SK-N-SH treated with all-trans-retinoic acid at 6 μM for 48 hours (cell line): ENCODE results near the gene TTC33.

Experiments used
- ATAC-seq: fragments of 200-7000 bp; cut with Tn5 transposase; 3 replicates; pipeline ENCODE4 v1.9.1; 2020; ENCODE audit warnings: mild to moderate bottlenecking, moderate library complexity
- BACH2 ChIP-seq: fragments of 250-450 bp; sonication (Bioruptor Pico); IDR thresholded peaks from 2 replicates; pipeline ENCODE4 v1.9.0; 2021; ENCODE audit warnings: mild to moderate bottlenecking, borderline replicate concordance
- CSDC2 ChIP-seq: fragments of 250-450 bp; sonication (Bioruptor Pico); IDR thresholded peaks from 2 replicates; pipeline ENCODE4 v1.5.0; 2020; ENCODE audit warnings: mild to moderate bottlenecking, moderate library complexity
- CSRNP3 ChIP-seq: fragments of 250-450 bp; sonication (Bioruptor Pico); IDR thresholded peaks from 2 replicates; pipeline ENCODE4 v1.5.1; 2021; ENCODE audit warnings: mild to moderate bottlenecking, moderate library complexity
- ESRRG ChIP-seq: fragments of 250-450 bp; sonication (Bioruptor Pico); IDR thresholded peaks from 2 replicates; pipeline ENCODE4 v1.6.1; 2021; ENCODE audit warnings: mild to moderate bottlenecking
- GLIS3 ChIP-seq: fragments of 250-450 bp; sonication (Bioruptor Pico); IDR thresholded peaks from 2 replicates; pipeline ENCODE4 v1.5.0; 2020; ENCODE audit warnings: mild to moderate bottlenecking, moderate library complexity
- ISL1 ChIP-seq: fragments of 250-450 bp; sonication (Bioruptor Pico); IDR thresholded peaks from 2 replicates; pipeline ENCODE4 v2.1.2; 2022; ENCODE audit warnings: mild to moderate bottlenecking, moderate library complexity
- PATZ1 ChIP-seq: fragments of 250-450 bp; sonication (Bioruptor Pico); IDR thresholded peaks from 2 replicates; pipeline ENCODE4 v1.8.0; 2020; ENCODE audit warnings: mild to moderate bottlenecking, moderate library complexity, borderline replicate concordance
- POU6F1 ChIP-seq: fragments of 250-450 bp; sonication (Bioruptor Pico); IDR thresholded peaks from 2 replicates; pipeline ENCODE4 v1.8.0; 2021; ENCODE audit warnings: low read depth, mild to moderate bottlenecking, moderate library complexity, borderline replicate concordance
- PPARA ChIP-seq: fragments of 250-450 bp; sonication (Bioruptor Pico); IDR thresholded peaks from 2 replicates; pipeline ENCODE4 v1.5.0; 2020; ENCODE audit warnings: mild to moderate bottlenecking, borderline replicate concordance
- RARB ChIP-seq: fragments of 250-450 bp; sonication (Bioruptor Pico); IDR thresholded peaks from 2 replicates; pipeline ENCODE4 v1.8.0; 2021; ENCODE audit warnings: mild to moderate bottlenecking, moderate library complexity
- SNAI2 ChIP-seq: fragments of 250-450 bp; sonication (Bioruptor Pico); IDR thresholded peaks from 2 replicates; pipeline ENCODE4 v1.5.0; 2020; ENCODE audit warnings: mild to moderate bottlenecking, moderate library complexity
- TCF4 ChIP-seq: fragments of 250-450 bp; sonication (Bioruptor Pico); IDR thresholded peaks from 2 replicates; pipeline ENCODE4 v1.8.0; 2021; ENCODE audit warnings: mild to moderate bottlenecking, moderate library complexity, borderline replicate concordance
- TOX ChIP-seq: fragments of 250-450 bp; sonication (Bioruptor Pico); IDR thresholded peaks from 2 replicates; pipeline ENCODE4 v1.8.0; 2021; ENCODE audit warnings: mild to moderate bottlenecking, moderate library complexity, borderline replicate concordance
- TSHZ2 ChIP-seq: fragments of 250-450 bp; sonication (Bioruptor Pico); IDR thresholded peaks from 2 replicates; pipeline ENCODE4 v1.5.0; 2020; ENCODE audit warnings: mild to moderate bottlenecking, moderate library complexity
- ZFP3 ChIP-seq: fragments of 250-450 bp; sonication (Bioruptor Pico); IDR thresholded peaks from 2 replicates; pipeline ENCODE4 v1.5.0; 2020; ENCODE audit warnings: mild to moderate bottlenecking, moderate library complexity
- ZNF70 ChIP-seq: fragments of 450-650 bp; formaldehyde crosslinking; IDR thresholded peaks from 2 replicates; pipeline ENCODE4 v1.5.0; 2020; ENCODE audit warnings: mild to moderate bottlenecking, moderate library complexity
- ZNF8 ChIP-seq: fragments of 450-650 bp; formaldehyde crosslinking; IDR thresholded peaks from 2 replicates; pipeline ENCODE4 v1.5.0; 2020; ENCODE audit warnings: mild to moderate bottlenecking, moderate library complexity

Gene TTC33

GRCh38 chr5:40755407-40756365 lies at the start of gene TTC33:
Gene TTC33, minus strand, starts transcription at chr5:40755961. Its CDS starts 8,943 bp downstream, at chr5:40747018.
- TF ChIP-seq GLIS3 = 0 out of 2 replicates have a peak, but pooled peaks have one; percentile 46
- no peak for TF ChIP-seq TOX (CRISPR knock-in tag)
- TF ChIP-seq, all 23 proteins: peak for 1
- peak; percentile 96 for ATAC-seq

- no peak for ATAC-seq
- TF ChIP-seq PPARA (CRISPR knock-in tag) = no peak
- TF ChIP-seq POU6F1 = no peak
- no peak for TF ChIP-seq SNAI2
Observed at GRCh38 chr5:40801771-40802562, 46.2 kb upstream of the TTC33 start.

GRCh38 chr5:40799258-40799657 lies 43.5 kb upstream of the TTC33 start:
- TF ChIP-seq TCF4 (CRISPR knock-in tag) = no peak
- TF ChIP-seq ZNF70 (CRISPR knock-in tag) = no peak
- TF ChIP-seq TSHZ2 (CRISPR knock-in tag) = no peak
- TF ChIP-seq PATZ1 (CRISPR knock-in tag) = no peak
- TF ChIP-seq TOX (CRISPR knock-in tag) = no peak
- TF ChIP-seq GLIS3 = no peak
- TF ChIP-seq POU6F1 = no peak
- no peak for TF ChIP-seq ZNF8 (CRISPR knock-in tag)
- TF ChIP-seq ZFP3 (CRISPR knock-in tag) = no peak
- no peak for TF ChIP-seq CSRNP3 (CRISPR knock-in tag)
- TF ChIP-seq CSDC2 (CRISPR knock-in tag) = no peak
- no peak for TF ChIP-seq ESRRG (CRISPR knock-in tag)
- no peak for TF ChIP-seq ISL1 (CRISPR knock-in tag)
- no peak for TF ChIP-seq BACH2 (CRISPR knock-in tag)
- no peak for TF ChIP-seq RARB (CRISPR knock-in tag)
- no peak for TF ChIP-seq PPARA (CRISPR knock-in tag)
- ATAC-seq = no peak
